IPS-18a (cell line): ENCODE measurements around the gene SLC15A4.

Source experiments
- H3K27ac ChIP-seq: one replicate; pipeline ENCODE4 v1.5.1; 2013; ENCODE audit warnings: low read length
- H3K27me3 ChIP-seq: one replicate; pipeline ENCODE4 v1.6.1; 2013; ENCODE audit warnings: mild to moderate bottlenecking, low read length; ENCODE audit not compliant: control insufficient read depth, insufficient read depth
- H3K36me3 ChIP-seq: one replicate; pipeline ENCODE4 v1.6.1; 2013; ENCODE audit warnings: low read depth, low read length; ENCODE audit not compliant: control insufficient read depth
- H3K4me1 ChIP-seq: one replicate; pipeline ENCODE4 v1.6.1; 2013; ENCODE audit warnings: low read depth, low read length; ENCODE audit not compliant: control insufficient read depth
- H3K4me3 ChIP-seq: one replicate; pipeline ENCODE4 v1.5.1; 2013; ENCODE audit warnings: low read length
- H3K9ac ChIP-seq: one replicate; pipeline ENCODE4 v1.6.1; 2013; ENCODE audit warnings: mild to moderate bottlenecking, low read length, moderate library complexity
- H3K9me3 ChIP-seq: one replicate; pipeline ENCODE4 v1.6.1; 2013; ENCODE audit warnings: low read depth, low read length; ENCODE audit not compliant: control insufficient read depth

The SLC15A4 gene

GRCh38 chr12:128823916-128824839, at the start of gene SLC15A4:
Gene SLC15A4, minus strand, starts transcription at chr12:128823958. Its CDS starts 15 bp downstream, at chr12:128823943.
- peaks cover 15% of the 10 kb centered on the region for H3K9me3 ChIP-seq
- H3K27me3 ChIP-seq = no peaks in the 10 kb centered on the region
- H3K27ac ChIP-seq = peak within 1 kb of the TSS; percentile 33
- H3K4me3 ChIP-seq = peak within 1 kb of the TSS; percentile 67
- peaks cover 4% of the 10 kb centered on the region for H3K4me1 ChIP-seq
- peaks cover 4% of the 10 kb centered on the region for H3K36me3 ChIP-seq
- peak within 1 kb of the TSS; percentile 86 for H3K9ac ChIP-seq

GRCh38 chr12:128872303-128872702, 48.5 kb upstream of the SLC15A4 start:
- Histone ChIP-seq H3K4me3 (no peak overlapping the region), H3K36me3 (no peaks in the 10 kb centered on the region), H3K27me3 (no peaks in the 10 kb centered on the region), H3K27ac (no peak overlapping the region), H3K4me1 (no peaks in the 10 kb centered on the region), H3K9me3 (peaks cover 25% of the 10 kb centered on the region), H3K9ac (no peak overlapping the region)

GRCh38 chr12:128871516-128871892, 47.7 kb upstream of the SLC15A4 start:
- Histone ChIP-seq H3K9me3 (peaks cover 18% of the 10 kb centered on the region), H3K27me3 (no peaks in the 10 kb centered on the region), H3K4me1 (no peaks in the 10 kb centered on the region), H3K9ac (no peak overlapping the region), H3K36me3 (no peaks in the 10 kb centered on the region), H3K27ac (no peak overlapping the region), H3K4me3 (no peak overlapping the region)

- Histone ChIP-seq H3K4me3 (no peak overlapping the region), H3K36me3 (no peaks in the 10 kb centered on the region), H3K9ac (no peak overlapping the region), H3K27ac (no peak overlapping the region), H3K9me3 (peaks cover 8% of the 10 kb centered on the region), H3K4me1 (no peaks in the 10 kb centered on the region), H3K27me3 (no peaks in the 10 kb centered on the region)
Observed at GRCh38 chr12:128867466-128867865, 43.7 kb upstream of the SLC15A4 start.

- no peak overlapping the region for H3K27ac ChIP-seq
- no peak overlapping the region for H3K4me3 ChIP-seq
- peaks cover 13% of the 10 kb centered on the region for H3K9me3 ChIP-seq
- no peaks in the 10 kb centered on the region for H3K4me1 ChIP-seq
- H3K9ac ChIP-seq = no peak overlapping the region
- H3K36me3 ChIP-seq = no peaks in the 10 kb centered on the region
- no peaks in the 10 kb centered on the region for H3K27me3 ChIP-seq
Observed at GRCh38 chr12:128864516-128865186, 40.9 kb upstream of the SLC15A4 start.

GRCh38 chr12:128863957-128864356, 40.2 kb upstream of the SLC15A4 start:
- Histone ChIP-seq H3K36me3 (no peaks in the 10 kb centered on the region), H3K4me1 (no peaks in the 10 kb centered on the region), H3K4me3 (no peak overlapping the region), H3K27ac (no peak overlapping the region), H3K9ac (no peak overlapping the region), H3K9me3 (peaks cover 13% of the 10 kb centered on the region), H3K27me3 (no peaks in the 10 kb centered on the region)

- Histone ChIP-seq H3K9ac (no peak overlapping the region), H3K9me3 (peaks cover 15% of the 10 kb centered on the region), H3K27me3 (no peaks in the 10 kb centered on the region), H3K36me3 (peaks cover under 1% of the 10 kb centered on the region), H3K4me1 (no peaks in the 10 kb centered on the region), H3K27ac (no peak overlapping the region), H3K4me3 (no peak overlapping the region)
Observed at GRCh38 chr12:128861226-128862016, 37.7 kb upstream of the SLC15A4 start.

GRCh38 chr12:128859311-128859710, 35.6 kb upstream of the SLC15A4 start:
- H3K36me3 ChIP-seq = peaks cover 3% of the 10 kb centered on the region
- peaks cover 21% of the 10 kb centered on the region for H3K9me3 ChIP-seq
- H3K4me3 ChIP-seq = no peak overlapping the region
- H3K4me1 ChIP-seq = no peaks in the 10 kb centered on the region
- H3K27me3 ChIP-seq = no peaks in the 10 kb centered on the region
- H3K27ac ChIP-seq = no peak overlapping the region
- no peak overlapping the region for H3K9ac ChIP-seq

- H3K9me3 ChIP-seq = peaks cover 21% of the 10 kb centered on the region
- no peak overlapping the region for H3K9ac ChIP-seq
- H3K4me3 ChIP-seq = no peak overlapping the region
- H3K27ac ChIP-seq = no peak overlapping the region
- H3K4me1 ChIP-seq = no peaks in the 10 kb centered on the region
- H3K36me3 ChIP-seq = peaks cover 3% of the 10 kb centered on the region
- H3K27me3 ChIP-seq = peaks cover 9% of the 10 kb centered on the region
Observed at GRCh38 chr12:128857133-128857763, 33.5 kb upstream of the SLC15A4 start.

- Histone ChIP-seq H3K9me3 (peaks cover 21% of the 10 kb centered on the region), H3K27ac (no peak overlapping the region), H3K9ac (no peak overlapping the region), H3K4me1 (no peaks in the 10 kb centered on the region), H3K4me3 (no peak overlapping the region), H3K36me3 (peaks cover 3% of the 10 kb centered on the region), H3K27me3 (peaks cover 12% of the 10 kb centered on the region)
Observed at GRCh38 chr12:128856791-128857078, 33.0 kb upstream of the SLC15A4 start.
